DOHH2 (cell line): Measurements from ENCODE around the gene HIPK4.

ENCODE experiments used
- H3F3A ChIP-seq: fragments of 200-600 bp; sonication (generic), shearing (Covaris generic); 2 replicates; pipeline ENCODE4 v1.6.0; 2016; ENCODE audit warnings: antibody characterized with exemption, mild to moderate bottlenecking; ENCODE audit not compliant: control insufficient read depth, insufficient read depth
- H3K27ac ChIP-seq: fragments of 200-600 bp; sonication (generic); 2 replicates; pipeline ENCODE4 v1.5.1; 2014; ENCODE audit warnings: low read depth, mild to moderate bottlenecking, low read length, moderate library complexity
- H3K27me3 ChIP-seq: fragments of 200-600 bp; sonication (generic); 2 replicates; pipeline ENCODE4 v1.6.1; 2014; ENCODE audit warnings: mild to moderate bottlenecking, low read length, mixed read lengths; ENCODE audit not compliant: control insufficient read depth
- H3K36me3 ChIP-seq: fragments of 200-600 bp; sonication (generic); 2 replicates; pipeline ENCODE4 v1.6.1; 2014; ENCODE audit warnings: mild to moderate bottlenecking, low read length, moderate library complexity, mixed read lengths; ENCODE audit not compliant: control insufficient read depth
- H3K4me1 ChIP-seq: fragments of 200-600 bp; sonication (generic); 2 replicates; pipeline ENCODE4 v1.6.1; 2014; ENCODE audit warnings: mild to moderate bottlenecking, low read length, mixed read lengths; ENCODE audit not compliant: control insufficient read depth
- H3K4me2 ChIP-seq: fragments of 200-600 bp; sonication (generic); 2 replicates; pipeline ENCODE4 v1.6.0; 2014; ENCODE audit warnings: mild to moderate bottlenecking, low read length, moderate library complexity
- H3K4me3 ChIP-seq: fragments of 200-600 bp; sonication (generic); 2 replicates; pipeline ENCODE4 v1.5.1; 2014; ENCODE audit warnings: mild to moderate bottlenecking, low read length, mixed read lengths
- H3K79me2 ChIP-seq: fragments of 200-600 bp; sonication (generic); 2 replicates; pipeline ENCODE4 v1.6.1; 2014; ENCODE audit warnings: mild to moderate bottlenecking, low read length, mixed read lengths; ENCODE audit not compliant: control insufficient read depth
- H3K9me2 ChIP-seq: fragments of 200-600 bp; sonication (generic); replicated peaks from 2 replicates; pipeline ENCODE4 v1.6.1; 2014; ENCODE audit warnings: mild to moderate bottlenecking, low read length, mixed read lengths; ENCODE audit not compliant: control insufficient read depth
- H3K9me3 ChIP-seq: fragments of 200-600 bp; sonication (generic); 2 replicates; pipeline ENCODE4 v1.6.1; 2014; ENCODE audit warnings: antibody characterized with exemption, low read length, mixed read lengths; ENCODE audit not compliant: control insufficient read depth, insufficient read depth
- H4K20me1 ChIP-seq: fragments of 200-600 bp; sonication (generic); 2 replicates; pipeline ENCODE4 v1.6.0; 2014; ENCODE audit warnings: low read depth, mild to moderate bottlenecking, antibody characterized with exemption, low read length, moderate library complexity; ENCODE audit not compliant: control insufficient read depth, insufficient read depth
- CTCF ChIP-seq: fragments of 200-600 bp; sonication (generic); IDR thresholded peaks from one replicate; pipeline ENCODE4 v1.5.1; 2014; ENCODE audit warnings: antibody characterized with exemption, mild to moderate bottlenecking, low read depth, low read length; ENCODE audit not compliant: poor library complexity, severe bottlenecking
- EZH2phosphoT487 ChIP-seq: fragments of 200-600 bp; sonication (generic); IDR thresholded peaks from 2 replicates; pipeline ENCODE4 v1.6.1; 2017; ENCODE audit warnings: borderline replicate concordance, mild to moderate bottlenecking, antibody characterized with exemption, low read length, moderate library complexity, mixed read lengths

Gene HIPK4

GRCh38 chr19:40424637-40425449 lies 34.9 kb upstream of the HIPK4 start:
- Histone ChIP-seq H3K9me3 (no peaks in the 10 kb centered on the region), H3K4me1 (peaks cover 29% of the 10 kb centered on the region), H4K20me1 (no peaks in the 10 kb centered on the region), H3K27ac (peak overlapping the region; percentile 71), H3K4me3 (peak overlapping the region; percentile 99), H3K9me2 (no peaks in the 10 kb centered on the region), H3F3A (peaks cover 6% of the 10 kb centered on the region), H3K79me2 (peaks cover 13% of the 10 kb centered on the region), H3K27me3 (no peaks in the 10 kb centered on the region), H3K4me2 (peak overlapping the region; percentile 100), H3K36me3 (peaks cover 12% of the 10 kb centered on the region)
- TF ChIP-seq CTCF = no peak
- TF ChIP-seq EZH2phosphoT487 = no peak

- Histone ChIP-seq H3K4me1 (peaks cover 34% of the 10 kb centered on the region), H3K4me3 (no peak overlapping the region), H3K9me2 (no peaks in the 10 kb centered on the region), H3K27me3 (no peaks in the 10 kb centered on the region), H3K27ac (no peak overlapping the region), H3F3A (peaks cover 6% of the 10 kb centered on the region), H4K20me1 (no peaks in the 10 kb centered on the region), H3K36me3 (peaks cover 12% of the 10 kb centered on the region), H3K9me3 (no peaks in the 10 kb centered on the region), H3K4me2 (no peak overlapping the region), H3K79me2 (peaks cover 13% of the 10 kb centered on the region)
- no peak for TF ChIP-seq CTCF
- TF ChIP-seq EZH2phosphoT487 = no peak
Measured at GRCh38 chr19:40423938-40424337, 34.0 kb upstream of the HIPK4 start.

- H3K4me3 ChIP-seq = no peak overlapping the region
- TF ChIP-seq EZH2phosphoT487 = no peak
- TF ChIP-seq CTCF = no peak
- peaks cover 7% of the 10 kb centered on the region for H3F3A ChIP-seq
- H3K4me2 ChIP-seq = no peak overlapping the region
- H3K79me2 ChIP-seq = peaks cover 13% of the 10 kb centered on the region
- no peaks in the 10 kb centered on the region for H3K9me3 ChIP-seq
- no peaks in the 10 kb centered on the region for H4K20me1 ChIP-seq
- peaks cover 40% of the 10 kb centered on the region for H3K4me1 ChIP-seq
- H3K9me2 ChIP-seq = no peaks in the 10 kb centered on the region
- H3K36me3 ChIP-seq = peaks cover 12% of the 10 kb centered on the region
- H3K27me3 ChIP-seq = no peaks in the 10 kb centered on the region
- H3K27ac ChIP-seq = no peak overlapping the region
Measured at GRCh38 chr19:40422748-40423566, 33.0 kb upstream of the HIPK4 start.
